ENCODE measurements around the gene CACNB1.
"Not testable (repeated sequence)": the region's sequence is repeated elsewhere in the genome, so short reads cannot be mapped to it uniquely, and the experiment has no call there.

The CACNB1 gene

GRCh38 chr17:39150104-39150634 lies 47.3 kb downstream of the CACNB1 start:
- no peak for DNase-seq

DNA sequence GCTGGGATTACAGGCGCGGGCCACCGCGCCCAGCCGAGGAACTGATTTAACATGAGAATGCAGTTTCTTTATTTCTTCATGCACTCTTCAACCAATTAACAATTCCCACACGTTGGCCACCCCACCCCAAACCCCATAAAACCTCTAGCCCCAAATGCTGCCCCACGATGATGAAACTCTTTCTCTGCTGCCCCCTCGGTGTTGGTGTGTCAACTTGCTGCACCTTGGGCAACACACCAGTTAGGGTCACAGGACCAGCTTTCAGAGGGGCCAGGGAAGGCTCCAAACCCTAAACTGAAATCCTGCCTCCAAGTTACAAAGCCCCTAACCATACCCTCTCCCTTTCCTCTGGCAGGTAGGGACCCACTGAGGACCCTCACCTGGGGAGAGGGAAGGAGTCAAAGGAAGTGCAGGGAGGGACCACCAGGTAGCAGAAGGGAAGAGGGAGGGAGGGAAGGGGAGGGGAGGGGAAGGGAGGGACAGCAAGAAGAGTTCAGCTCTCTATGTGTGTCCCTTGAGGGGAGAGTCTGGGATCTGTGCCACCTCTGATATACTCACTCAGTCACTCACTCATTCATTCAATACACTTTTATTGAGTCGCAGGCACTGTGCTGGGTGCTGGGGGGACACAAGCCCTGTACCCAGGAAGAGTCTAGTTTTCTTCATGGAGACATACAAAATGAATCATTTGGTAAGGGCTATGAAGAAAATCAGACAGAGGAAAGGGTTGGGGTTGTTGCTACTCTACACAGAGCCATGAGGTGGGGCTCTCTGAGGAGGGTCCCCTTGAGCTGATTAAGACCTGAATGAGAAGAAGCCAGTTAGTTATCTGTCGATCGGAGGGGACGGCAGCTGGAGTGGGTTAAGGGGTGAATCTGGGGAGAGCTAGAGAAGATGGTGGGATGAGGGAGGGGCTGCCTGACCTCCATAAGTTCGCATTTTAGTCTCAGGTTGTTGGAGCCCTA lies 50.0 kb downstream of the CACNB1 start:
- DNase-seq, result no peak

- DNase-seq, result no peak
These were observed 51.2 kb downstream of the CACNB1 start for GRCh38 chr17:39146273-39146672.

DNA sequence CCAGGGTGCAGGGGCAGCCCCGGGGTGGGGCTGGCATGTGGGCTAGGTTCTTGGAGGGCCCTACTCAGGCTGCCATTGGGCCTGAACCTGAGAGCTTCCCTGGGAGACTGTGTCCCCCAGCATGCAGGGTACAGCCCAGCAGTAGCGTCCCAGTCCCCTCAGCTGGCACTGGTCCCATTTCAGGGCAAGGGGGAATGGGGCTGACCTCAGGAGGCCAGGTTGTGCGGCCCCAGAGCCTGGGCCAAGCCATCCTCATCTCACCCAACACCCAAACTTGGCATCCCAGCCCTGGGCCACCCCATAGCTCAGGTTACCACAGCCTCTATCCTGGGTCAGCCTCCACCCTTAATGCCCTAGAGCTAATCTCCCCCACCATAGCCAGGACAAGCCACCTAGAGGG lies 52.3 kb downstream of the CACNB1 start:
- DNase-seq, result no peak

DNA sequence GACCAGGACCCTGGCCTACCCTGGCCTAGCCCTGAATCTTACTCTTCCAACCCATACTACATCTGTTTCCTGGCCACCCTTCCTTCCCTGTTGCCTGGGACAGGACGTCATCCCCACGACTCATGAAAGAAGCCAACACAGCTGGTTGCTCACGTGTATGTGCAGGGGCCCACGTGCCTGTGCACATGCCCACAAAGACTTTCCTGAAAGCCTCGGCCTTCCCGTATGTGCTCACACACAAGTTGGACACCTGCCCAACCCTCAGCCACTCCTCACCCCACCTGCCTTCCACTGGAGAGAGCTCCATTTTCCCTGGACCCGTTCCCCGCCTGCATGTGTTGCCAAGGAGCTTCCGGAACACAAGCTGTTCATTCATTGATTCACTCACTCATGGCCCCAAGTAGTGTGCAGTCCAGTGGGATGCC lies 53.0 kb downstream of the CACNB1 start:
- DNase-seq, result no peak

DNA sequence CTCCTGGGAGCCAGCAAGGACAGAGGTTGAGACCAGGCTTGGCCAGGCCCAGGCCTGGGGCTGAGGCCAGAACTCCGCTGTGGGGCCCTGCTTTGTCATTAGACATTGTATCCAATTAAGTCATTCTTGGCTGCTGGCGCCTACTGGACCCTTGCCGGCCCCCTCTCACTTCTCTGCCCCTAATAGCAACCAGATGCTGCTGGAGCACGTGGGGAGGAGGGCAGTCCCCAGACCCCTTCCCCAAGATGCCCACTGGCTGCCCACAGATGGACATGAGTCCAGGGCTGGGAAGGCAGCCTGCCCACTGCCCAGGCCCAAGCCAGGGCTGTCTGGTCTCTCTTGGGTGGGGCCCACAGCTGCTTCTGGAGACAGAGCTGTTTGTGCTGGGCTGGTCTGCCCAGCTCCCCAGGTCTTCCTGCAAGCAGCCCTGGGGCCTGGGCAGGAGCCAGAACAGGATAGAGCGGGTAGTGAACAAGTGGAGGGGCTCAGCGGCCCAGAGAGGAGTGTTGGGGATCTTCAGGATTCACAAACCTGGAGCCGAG lies 53.8 kb downstream of the CACNB1 start:
- DNase-seq, result no peak

DNA sequence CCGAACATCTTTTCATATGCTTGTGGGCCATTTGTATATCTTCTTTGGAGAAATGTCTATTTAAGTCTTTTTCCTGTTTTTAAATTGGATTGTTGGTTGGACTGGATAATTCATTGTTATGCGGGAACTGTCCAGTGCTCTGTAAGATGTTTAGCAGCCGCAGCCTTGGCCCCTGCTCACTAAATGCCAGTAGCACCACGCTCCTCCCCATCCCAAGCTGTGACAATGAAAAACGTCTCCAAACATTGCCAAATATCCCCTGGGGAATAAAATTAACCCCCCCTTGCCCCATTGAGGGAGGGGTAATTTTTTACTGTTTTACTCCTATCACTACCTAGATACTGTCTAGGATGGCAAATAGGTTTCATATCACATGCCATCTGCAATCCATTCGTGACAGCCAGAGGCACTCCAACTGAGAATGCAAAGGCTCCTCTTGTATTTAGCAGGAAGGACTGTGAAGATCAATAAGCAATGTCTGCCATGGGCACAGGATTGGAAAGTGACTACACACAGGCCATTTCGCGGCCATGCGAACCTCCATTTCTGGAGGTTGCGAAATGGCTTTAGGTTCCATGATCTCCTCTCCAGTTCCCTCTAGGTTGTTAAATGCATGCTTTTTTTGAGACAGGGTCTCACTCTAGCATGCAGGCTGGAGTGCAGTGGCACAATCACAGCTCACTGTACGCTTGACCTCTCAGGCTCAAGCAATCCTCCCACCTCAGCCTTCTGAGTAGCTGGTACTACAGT lies 55.4 kb downstream of the CACNB1 start:
- DNase-seq, result no peak

- no peak for DNase-seq
These were observed 56.2 kb downstream of the CACNB1 start for GRCh38 chr17:39141294-39141693.

GRCh38 chr17:39139561-39139960 lies 57.9 kb downstream of the CACNB1 start:
- no peak for DNase-seq

- no peak for DNase-seq
These were observed 58.3 kb downstream of the CACNB1 start for GRCh38 chr17:39139161-39139511.

GRCh38 chr17:39138431-39139160 lies 58.9 kb downstream of the CACNB1 start:
- no peak for DNase-seq

DNA sequence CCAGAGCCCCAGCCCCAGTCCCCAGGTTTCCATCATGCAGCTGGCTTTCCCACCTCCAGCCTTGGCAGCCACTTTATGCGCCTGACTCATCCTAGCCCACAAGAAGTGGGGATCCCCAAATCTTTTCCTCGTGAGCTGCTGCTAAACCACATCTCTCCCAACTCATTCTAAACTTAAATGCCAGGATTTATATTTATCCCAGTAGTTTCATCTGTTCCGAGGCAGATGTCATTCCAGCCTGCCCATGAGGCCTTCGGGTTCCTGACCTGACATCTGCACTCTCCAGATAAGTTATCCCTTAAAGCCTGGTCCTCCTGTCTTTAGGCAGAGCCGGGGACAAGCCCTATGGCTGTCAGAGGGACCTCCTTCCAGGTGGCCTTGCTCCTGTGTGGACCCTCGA lies 62.6 kb downstream of the CACNB1 start:
- DNase-seq, result no peak

DNA sequence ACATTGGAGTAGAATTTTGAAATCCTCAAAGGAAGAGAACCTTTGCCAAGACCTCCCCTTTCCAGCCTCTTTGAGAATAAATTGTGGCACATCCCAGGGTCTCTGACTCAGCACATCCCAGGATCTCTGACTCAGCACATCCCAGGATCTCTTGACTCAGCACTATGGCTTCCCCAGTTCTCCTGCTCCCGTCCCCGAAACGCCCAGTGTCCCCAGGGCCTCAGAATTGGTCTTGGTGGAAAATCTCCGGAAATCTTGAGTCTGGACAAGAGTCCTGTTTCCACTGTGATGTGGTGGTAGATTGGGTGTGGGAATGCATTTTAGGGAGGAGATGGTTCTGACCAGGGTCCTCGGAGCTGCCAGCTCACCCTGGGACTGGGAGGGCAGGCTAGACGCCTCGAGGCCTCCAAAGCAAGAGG lies 65.3 kb downstream of the CACNB1 start:
- no peak for DNase-seq

DNA sequence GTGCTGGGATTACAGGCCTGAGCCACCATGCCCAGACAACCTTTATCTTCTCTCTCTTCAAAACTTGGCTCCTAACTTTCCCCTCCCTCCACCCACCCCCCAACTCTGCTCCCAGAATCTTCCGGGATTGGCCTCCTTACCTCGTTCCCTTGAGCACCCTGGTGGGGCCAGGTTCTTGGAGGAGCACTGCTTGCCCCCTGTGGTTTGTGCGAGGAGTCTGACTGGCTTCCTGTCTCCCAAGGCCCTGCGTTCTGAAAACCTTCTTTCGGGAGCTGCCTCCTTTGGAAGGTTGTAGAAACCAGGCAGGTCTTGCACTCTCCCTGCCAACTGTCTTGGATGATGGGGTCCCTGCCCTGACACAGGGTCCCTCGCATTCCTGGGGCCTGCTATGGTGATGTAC lies 65.9 kb downstream of the CACNB1 start:
- no peak for DNase-seq

- no peak for DNase-seq
These were observed 67.3 kb downstream of the CACNB1 start for GRCh38 chr17:39130205-39130604.

DNA sequence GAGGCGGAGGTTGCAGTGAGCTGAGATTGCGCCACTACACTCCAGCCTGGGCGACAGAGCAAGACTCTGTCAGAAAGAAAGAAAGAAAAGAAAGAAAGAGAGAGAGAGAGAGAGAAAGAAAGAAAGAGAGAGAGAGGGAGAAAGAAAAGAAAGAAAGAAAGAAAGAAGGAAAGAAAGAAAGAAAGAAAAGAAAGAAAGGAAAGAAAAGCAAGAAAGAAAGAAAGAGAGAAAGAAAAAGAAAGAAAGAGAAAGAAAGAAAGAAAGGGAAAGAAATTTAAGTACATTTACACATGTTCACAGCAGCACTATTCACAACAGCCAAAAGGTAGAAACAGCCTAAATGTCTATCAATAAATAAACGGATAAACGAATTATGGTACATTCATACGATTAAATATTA lies 67.9 kb downstream of the CACNB1 start:
- DNase-seq, result not testable (repeated sequence)

DNA sequence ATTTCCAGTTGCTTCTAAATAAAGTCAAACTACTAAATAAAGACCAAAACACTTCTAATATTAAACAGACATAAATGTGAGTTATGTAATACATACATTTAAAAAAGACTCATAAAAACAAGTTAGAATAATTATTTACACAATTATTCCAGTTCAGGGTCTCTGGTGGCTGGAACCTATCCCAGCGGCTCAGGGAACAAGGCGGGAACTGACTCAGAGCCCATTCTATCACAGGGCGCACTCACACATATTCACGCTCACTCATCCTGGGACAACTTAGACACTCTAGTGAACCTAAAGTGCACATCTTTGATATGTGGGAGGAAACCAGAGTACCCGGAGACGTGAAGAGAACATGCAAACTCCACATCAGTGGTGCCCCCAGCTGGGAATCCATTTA lies 71.0 kb downstream of the CACNB1 start:
- no peak for DNase-seq

DNA sequence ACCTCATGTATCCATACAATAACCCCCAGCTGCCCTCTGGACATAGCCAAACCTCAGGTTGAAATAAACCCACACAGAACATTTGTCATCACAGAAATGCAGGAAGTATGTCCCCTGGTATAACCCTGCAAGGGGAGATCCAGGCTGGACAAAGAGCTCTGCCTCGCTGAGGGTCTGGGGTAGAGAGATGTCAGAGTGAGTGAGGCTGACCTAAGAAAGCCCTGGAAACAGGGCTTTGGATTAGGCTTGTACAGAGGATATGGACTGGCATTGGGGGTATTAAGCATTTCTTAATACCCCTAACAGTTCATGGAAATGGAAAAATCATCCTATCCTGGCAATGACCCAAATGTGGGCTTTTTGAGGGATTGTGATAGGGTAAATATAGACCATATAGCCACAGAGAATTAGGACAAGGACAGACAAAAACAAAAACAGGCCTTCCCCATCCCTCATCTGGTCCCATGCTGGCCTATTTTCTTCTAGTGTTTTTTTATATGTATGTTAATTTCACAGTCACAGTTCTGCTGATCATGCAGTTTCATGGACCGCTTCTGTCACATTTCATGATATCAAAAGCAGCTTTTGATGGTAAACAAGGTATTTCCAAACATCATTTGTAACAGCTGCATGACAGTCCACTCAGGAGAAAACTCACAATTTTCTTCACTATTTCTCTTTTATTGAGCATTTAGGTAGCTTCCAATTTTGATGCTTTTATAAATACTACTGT lies 72.2 kb downstream of the CACNB1 start:
- DNase-seq, result no peak

DNA sequence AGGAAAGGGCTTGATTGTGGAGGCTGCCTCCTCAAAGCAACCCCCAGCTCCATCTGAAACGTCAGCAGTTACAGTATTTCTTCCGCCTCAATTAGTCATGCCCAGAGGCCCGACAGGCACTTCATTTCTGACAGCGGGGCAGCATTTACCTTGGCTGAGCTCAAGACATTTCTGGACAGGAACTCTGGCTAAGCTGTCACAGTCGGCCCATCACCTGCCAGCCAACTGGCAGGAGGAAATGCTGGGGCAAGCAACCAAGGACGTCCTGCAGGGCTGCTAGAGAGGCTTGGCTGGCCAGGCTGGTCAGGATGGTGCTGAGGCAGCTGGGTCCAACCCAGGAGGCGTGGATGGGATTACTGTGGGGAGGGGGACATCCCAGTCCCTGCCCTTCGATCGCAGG lies 73.8 kb downstream of the CACNB1 start:
- no peak for DNase-seq
